Measurements from ENCODE around the gene SLAMF7.

- TF ChIP-seq POLR2A (IDR thresholded peaks at IDR 0.05) (no peak), CTCF (IDR thresholded peaks at IDR 0.05) (no peak), EP300 (IDR thresholded peaks at IDR 0.05) (no peak)
Observed at GRCh38 chr1:160780398-160780755, 41.3 kb downstream of the SLAMF7 start.
